Measurements from ENCODE around the gene LOC128125822.
A peak's percentile ranks its signal among the peaks of the same experiment; 100 is the strongest.

The LOC128125822 gene

GRCh38 chr6:63574554-63574900 lies 2.2 kb downstream of the LOC128125822 start:
- no peak for TF ChIP-seq CTCF (IDR thresholded peaks at IDR 0.05)
- peak overlapping the region; percentile 98 to 100 for H3K27ac ChIP-seq
- peak overlapping the region; percentile 85 for H3K4me3 ChIP-seq
- DNase-seq (ENCODE audit: low spot score) = no peak

- DNase-seq (ENCODE audit: low spot score) = no peak
- no peak overlapping the region for H3K27ac ChIP-seq
- no peak for TF ChIP-seq CTCF (IDR thresholded peaks at IDR 0.05)
Observed at GRCh38 chr6:63576147-63576772, 4.0 kb downstream of the LOC128125822 start.

GRCh38 chr6:63576985-63577712 lies 4.9 kb downstream of the LOC128125822 start:
- Histone ChIP-seq H3K27ac (no peak overlapping the region), H3K4me3 (no peak overlapping the region)
- TF ChIP-seq CTCF (IDR thresholded peaks at IDR 0.05) = no peak
- DNase-seq (ENCODE audit: low spot score) = no peak

More at GRCh38 chr6:63576147-63576772, 4.0 kb downstream of the LOC128125822 start:
- no peak overlapping the region for H3K4me3 ChIP-seq

GRCh38 chr6:63578757-63579156 lies 6.5 kb downstream of the LOC128125822 start:
- Histone ChIP-seq H3K4me3 (no peak overlapping the region), H3K27ac (no peak overlapping the region)
- no peak for TF ChIP-seq CTCF (IDR thresholded peaks at IDR 0.05)
- no peak for DNase-seq (ENCODE audit: low spot score)

GRCh38 chr6:63579937-63580703 lies 7.8 kb downstream of the LOC128125822 start:
- TF ChIP-seq CTCF (IDR thresholded peaks at IDR 0.05) = no peak
- no peak overlapping the region for H3K27ac ChIP-seq
- no peak overlapping the region for H3K4me3 ChIP-seq
- DNase-seq (ENCODE audit: low spot score) = no peak

GRCh38 chr6:63580704-63580961 lies 8.4 kb downstream of the LOC128125822 start:
- H3K4me3 ChIP-seq = no peak overlapping the region
- no peak for DNase-seq (ENCODE audit: low spot score)
- H3K27ac ChIP-seq = no peak overlapping the region
- TF ChIP-seq CTCF (IDR thresholded peaks at IDR 0.05) = no peak
